BLaER1 treated with 17β-estradiol and CSF1 and Interleukin-3, amounts not matched to agents 10 nM and 100 nM (cell line): ENCODE results near the gene NDRG2.
A peak's percentile ranks its signal among the peaks of the same experiment; 100 is the strongest.

Source experiments
- H3K27ac ChIP-seq, 11 experiments: shearing (Covaris generic); formaldehyde crosslinking; 2 replicates each; pipeline ENCODE4 v1.8.1; 2022
- H3K27me3 ChIP-seq, 11 experiments: shearing (Covaris generic); formaldehyde crosslinking; 2 replicates each; pipeline ENCODE4 v1.8.1; 2022
- H3K36me3 ChIP-seq, 11 experiments: shearing (Covaris generic); formaldehyde crosslinking; 2 replicates each; pipeline ENCODE4 v1.8.1; 2022
- H3K4me1 ChIP-seq, 10 experiments: shearing (Covaris generic); formaldehyde crosslinking; 2 replicates each; pipeline ENCODE4 v1.8.1; 2022
- H3K4me2 ChIP-seq, 11 experiments: shearing (Covaris generic); formaldehyde crosslinking; 2 replicates each; pipeline ENCODE4 v1.8.1; 2022
- H3K4me3 ChIP-seq, 10 experiments: shearing (Covaris generic); formaldehyde crosslinking; 2 replicates each; pipeline ENCODE4 v1.8.1; 2022
- H3K9ac ChIP-seq, 11 experiments: shearing (Covaris generic); formaldehyde crosslinking; 2 replicates each; pipeline ENCODE4 v1.8.1; 2022
- H3K9me3 ChIP-seq, 11 experiments: shearing (Covaris generic); formaldehyde crosslinking; replicated peaks in 1 of 11; 2 replicates each; pipeline ENCODE4 v1.8.1; 2022
- H4K20me1 ChIP-seq, 11 experiments: shearing (Covaris generic); formaldehyde crosslinking; 2 replicates each; pipeline ENCODE4 v1.8.1; 2022
- Cebpa-rat ChIP-seq, 11 experiments: shearing (Covaris generic); IDR thresholded peaks; 2 replicates each; pipeline ENCODE4 v1.8.1; 2022

The NDRG2 gene

GRCh38 chr14:21069388-21070082, 44.7 kb upstream of the NDRG2 start:
- peaks cover 0 to 17% (median 7%) of the 10 kb centered on the region in 11 experiments; a peak in 14 of 22 replicates for H3K36me3 ChIP-seq
- H3K9me3 ChIP-seq: no peaks in the 10 kb centered on the region
- H3K9ac ChIP-seq: peak overlapping the region; percentile 84 to 90 (median 86)
- H3K27me3 ChIP-seq: peaks cover 10 to 22% (median 18%) of the 10 kb centered on the region in 11 experiments; a peak in 21 of 22 replicates
- peak overlapping the region; percentile 71 to 87 (median 78) for H3K4me3 ChIP-seq
- H4K20me1 ChIP-seq: peaks cover 0 to 14% (median 0%) of the 10 kb centered on the region in 11 experiments; a peak in 5 of 22 replicates
- H3K4me1 ChIP-seq: peaks cover 41 to 54% (median 48%) of the 10 kb centered on the region in 10 experiments
- TF ChIP-seq Cebpa-rat (IDR thresholded peaks at IDR 0.05): no peak
- H3K4me2 ChIP-seq: peak overlapping the region; percentile 88 to 99 (median 98)
- peak overlapping the region in 10 of 11 experiments; percentile 83 to 97 (median 92); a peak in 19 of 22 replicates for H3K27ac ChIP-seq

DNA sequence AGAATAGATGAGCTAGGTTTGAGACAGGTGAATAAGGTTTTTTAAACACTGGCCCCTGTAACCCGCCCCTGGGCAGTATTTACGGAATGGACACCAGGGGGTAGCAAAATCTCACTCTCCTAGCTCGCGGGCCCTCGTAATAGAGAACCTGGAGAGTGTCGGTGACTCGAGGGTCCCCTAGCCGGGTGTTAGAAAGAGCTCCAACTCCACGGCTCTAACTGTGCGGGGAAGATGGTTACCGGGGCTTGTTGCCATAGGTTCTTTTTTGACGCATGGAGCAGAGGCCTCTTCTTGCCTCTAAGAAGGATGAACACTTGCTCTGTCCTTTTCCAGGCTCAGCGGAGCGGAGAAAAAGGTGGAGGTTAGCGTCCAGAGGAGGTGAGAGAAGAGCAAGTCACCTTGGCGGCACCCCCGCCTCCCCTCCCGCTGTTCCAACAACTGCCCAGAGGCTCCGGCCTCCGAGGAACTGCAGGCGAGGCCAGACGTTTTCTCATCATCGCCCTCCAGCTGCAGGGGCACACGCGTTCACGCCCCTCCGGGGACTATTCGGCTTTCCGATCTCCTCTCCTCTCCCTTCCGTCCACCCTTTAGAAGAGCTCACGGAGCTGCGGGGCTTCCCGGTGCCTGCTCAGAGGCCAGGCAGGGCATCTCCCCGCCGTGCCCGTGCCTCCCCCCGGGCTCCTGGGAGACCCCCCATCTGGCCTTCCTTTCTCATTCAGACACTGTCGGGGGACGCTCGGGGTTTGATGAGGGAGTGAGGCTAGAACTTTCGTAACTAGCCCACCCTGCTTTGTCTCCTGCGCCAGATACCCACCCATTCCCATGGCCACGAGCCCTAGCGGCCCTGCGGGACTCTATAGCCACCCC, 43.9 kb upstream of the NDRG2 start:
- Histone ChIP-seq H3K27me3 (peaks cover 10 to 22% (median 18%) of the 10 kb centered on the region in 11 experiments; a peak in 21 of 22 replicates), H3K9ac (peak overlapping the region; percentile 84 to 90 (median 86); a peak in 21 of 22 replicates), H3K27ac (peak overlapping the region in 6 of 11 experiments; percentile 92 to 97 (median 93); a peak in 6 of 22 replicates), H3K4me3 (peak overlapping the region; percentile 71 to 87 (median 78)), H4K20me1 (peaks cover 0 to 14% (median 0%) of the 10 kb centered on the region in 11 experiments; a peak in 5 of 22 replicates), H3K4me2 (peak overlapping the region; percentile 88 to 99 (median 98)), H3K4me1 (peaks cover 36 to 48% (median 41%) of the 10 kb centered on the region in 10 experiments), H3K9me3 (no peaks in the 10 kb centered on the region), H3K36me3 (peaks cover 0 to 9% (median 0%) of the 10 kb centered on the region in 11 experiments; a peak in 10 of 22 replicates)
- TF ChIP-seq Cebpa-rat (IDR thresholded peaks at IDR 0.05): no peak

DNA sequence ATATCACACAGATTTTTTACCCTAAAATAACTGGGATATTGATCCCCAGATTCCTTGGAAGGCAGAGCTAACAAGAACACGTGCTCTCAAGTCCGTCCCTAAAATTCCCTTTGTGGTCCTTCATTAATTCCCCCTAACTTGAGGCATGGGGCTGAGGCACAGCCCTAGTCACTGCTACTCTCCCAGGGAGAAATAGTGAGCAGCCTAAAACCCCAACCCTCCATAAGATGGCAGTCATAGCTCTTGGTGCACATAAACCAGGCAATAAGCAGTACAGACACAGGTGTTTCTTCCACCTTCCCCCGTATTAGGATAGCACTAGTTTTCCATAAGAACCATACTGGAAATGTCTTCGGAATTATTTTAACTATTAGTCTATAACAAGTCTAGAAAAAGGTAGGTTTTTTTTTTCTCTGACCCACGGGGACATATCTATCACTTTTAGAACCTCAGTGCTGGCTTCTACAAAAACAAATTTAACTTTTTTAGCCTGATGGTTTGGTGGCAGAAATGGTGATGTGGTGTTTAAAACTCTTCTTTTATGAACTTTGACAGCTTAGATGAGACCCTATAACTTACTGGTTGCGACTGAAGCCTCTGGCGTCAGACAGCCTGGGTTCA, 42.1 kb upstream of the NDRG2 start:
- no peaks in the 10 kb centered on the region for H3K9me3 ChIP-seq
- no peak for TF ChIP-seq Cebpa-rat (IDR thresholded peaks at IDR 0.05)
- H3K4me1 ChIP-seq: peaks cover 18 to 46% (median 40%) of the 10 kb centered on the region in 10 experiments
- no peak overlapping the region for H3K4me2 ChIP-seq
- peaks cover 0 to 14% (median 0%) of the 10 kb centered on the region in 11 experiments; a peak in 4 of 22 replicates for H4K20me1 ChIP-seq
- no peak overlapping the region for H3K27ac ChIP-seq
- no peaks in the 10 kb centered on the region for H3K36me3 ChIP-seq
- no peak overlapping the region for H3K9ac ChIP-seq
- H3K4me3 ChIP-seq: no peak overlapping the region
- H3K27me3 ChIP-seq: peaks cover 10 to 22% (median 18%) of the 10 kb centered on the region in 11 experiments; a peak in 21 of 22 replicates

DNA sequence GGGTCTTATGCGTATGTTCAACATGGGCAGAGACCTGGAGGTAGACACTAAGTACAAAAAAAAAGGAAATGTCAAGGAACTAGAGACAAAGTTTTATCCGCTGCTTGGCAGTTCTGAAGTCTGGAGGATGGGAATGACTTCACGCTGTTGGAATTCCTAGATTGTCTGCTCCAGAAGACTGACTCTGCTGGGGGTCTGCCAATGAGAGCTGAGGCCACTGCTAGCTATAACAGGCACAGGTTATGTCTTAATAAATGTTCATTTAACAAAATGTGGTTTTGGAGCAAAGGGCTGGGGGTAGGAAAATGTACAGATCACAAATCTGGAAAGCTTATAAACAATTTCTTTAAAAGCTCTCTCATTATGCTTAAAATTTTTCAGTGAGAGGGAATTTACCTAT, 38.6 kb upstream of the NDRG2 start:
- TF ChIP-seq Cebpa-rat (IDR thresholded peaks at IDR 0.05): no peak
- peaks cover 3 to 19% (median 17%) of the 10 kb centered on the region in 10 experiments; a peak in 18 of 20 replicates for H3K4me1 ChIP-seq
- no peak overlapping the region for H3K4me3 ChIP-seq
- peaks cover 0 to 4% (median 3%) of the 10 kb centered on the region in 11 experiments; a peak in 17 of 22 replicates for H3K27me3 ChIP-seq
- peak overlapping the region in 8 of 11 experiments; percentile 31 to 72 (median 59); a peak in 16 of 22 replicates for H3K4me2 ChIP-seq
- H3K9ac ChIP-seq: no peak overlapping the region
- H3K9me3 ChIP-seq: no peaks in the 10 kb centered on the region
- H3K36me3 ChIP-seq: no peaks in the 10 kb centered on the region
- H3K27ac ChIP-seq: peak overlapping the region in 3 of 11 experiments; percentile 16 to 33 (median 31); a peak in 2 of 22 replicates
- H4K20me1 ChIP-seq: peaks cover 0 to under 1% (median 0%) of the 10 kb centered on the region in 11 experiments; a peak in 2 of 22 replicates

DNA sequence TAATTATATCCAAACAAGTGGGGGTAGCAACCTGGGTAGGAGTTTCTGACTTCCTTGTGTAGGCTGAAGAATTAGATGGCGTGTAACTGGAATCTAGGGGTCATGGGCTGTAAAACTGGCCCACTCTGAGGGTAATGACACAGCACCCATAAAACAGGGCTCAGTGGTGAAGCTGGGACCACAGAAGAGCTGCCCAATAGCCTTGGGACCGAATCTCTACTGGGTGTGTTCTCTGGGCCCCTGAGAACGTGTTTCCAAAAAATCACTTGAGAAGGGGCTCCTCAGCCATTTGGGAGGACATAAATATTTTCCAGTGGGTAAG, 36.4 kb upstream of the NDRG2 start:
- H3K36me3 ChIP-seq: no peaks in the 10 kb centered on the region
- no peak for TF ChIP-seq Cebpa-rat (IDR thresholded peaks at IDR 0.05)
- peaks cover 0 to 21% (median 17%) of the 10 kb centered on the region in 10 experiments; a peak in 17 of 20 replicates for H3K4me1 ChIP-seq
- H3K9me3 ChIP-seq: no peaks in the 10 kb centered on the region
- H3K4me3 ChIP-seq: no peak overlapping the region
- H4K20me1 ChIP-seq: no peaks in the 10 kb centered on the region; a peak in 1 of 22 replicates
- H3K27me3 ChIP-seq: no peaks in the 10 kb centered on the region
- no peak overlapping the region for H3K27ac ChIP-seq
- no peak overlapping the region for H3K9ac ChIP-seq
- H3K4me2 ChIP-seq: no peak overlapping the region

DNA sequence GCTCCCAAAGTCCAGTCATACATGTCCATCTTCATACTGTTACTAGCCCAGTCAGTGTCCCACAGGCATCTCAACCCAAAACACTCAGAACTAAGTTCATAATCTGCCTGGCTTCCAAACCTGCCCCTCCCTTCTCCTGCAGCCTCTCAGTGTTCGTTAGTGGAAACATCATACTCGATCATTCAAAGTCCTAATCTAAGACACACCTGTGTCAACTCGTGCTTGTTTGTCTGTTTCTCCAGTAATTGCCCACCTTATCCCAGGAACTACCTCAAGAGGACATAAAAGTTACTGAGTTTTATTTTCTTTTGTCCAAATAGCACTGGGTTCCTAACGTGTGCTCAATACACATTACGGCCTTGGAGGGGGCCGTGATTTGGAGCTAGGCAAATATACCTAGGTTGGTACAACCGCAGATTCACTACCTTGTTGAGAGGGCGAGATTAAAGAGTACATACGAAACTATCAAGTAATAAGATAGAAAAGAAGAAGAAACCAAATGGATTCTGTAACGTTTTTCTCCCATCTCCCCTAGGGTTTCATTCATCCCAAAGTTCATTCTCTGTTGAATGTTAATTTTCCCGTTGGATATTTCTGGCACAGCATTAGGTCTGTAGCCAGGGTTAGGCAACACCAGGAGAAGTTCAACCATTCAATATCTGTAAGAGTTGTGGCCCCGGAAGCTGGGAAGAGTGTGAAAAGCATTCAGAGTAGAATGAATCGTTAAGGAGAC, 35.9 kb upstream of the NDRG2 start:
- Histone ChIP-seq H3K27me3 (no peaks in the 10 kb centered on the region), H4K20me1 (no peaks in the 10 kb centered on the region; a peak in 1 of 22 replicates), H3K9ac (no peak overlapping the region), H3K4me1 (peaks cover 0 to 21% (median 17%) of the 10 kb centered on the region in 10 experiments; a peak in 17 of 20 replicates), H3K4me3 (no peak overlapping the region), H3K9me3 (no peaks in the 10 kb centered on the region), H3K27ac (no peak overlapping the region), H3K36me3 (no peaks in the 10 kb centered on the region), H3K4me2 (no peak overlapping the region)
- no peak for TF ChIP-seq Cebpa-rat (IDR thresholded peaks at IDR 0.05)

GRCh38 chr14:21059842-21060613, 35.2 kb upstream of the NDRG2 start:
- Histone ChIP-seq H3K9ac (no peak overlapping the region), H3K4me2 (no peak overlapping the region; a peak in 1 of 22 replicates), H3K4me3 (no peak overlapping the region), H3K9me3 (no peaks in the 10 kb centered on the region), H3K36me3 (no peaks in the 10 kb centered on the region), H3K27me3 (no peaks in the 10 kb centered on the region), H4K20me1 (no peaks in the 10 kb centered on the region; a peak in 1 of 22 replicates), H3K4me1 (peaks cover 0 to 21% (median 17%) of the 10 kb centered on the region in 10 experiments; a peak in 17 of 20 replicates), H3K27ac (no peak overlapping the region)
- no peak for TF ChIP-seq Cebpa-rat (IDR thresholded peaks at IDR 0.05)
